GM12874 (cell line): ENCODE results near the gene PPP2R1B.

Source experiments
- CTCF ChIP-seq: IDR thresholded peaks from 2 replicates; pipeline ENCODE4 v1.5.1; 2011; ENCODE audit warnings: low read depth, mild to moderate bottlenecking, control low read depth, low read length, moderate library complexity; ENCODE audit not compliant: insufficient read depth

PPP2R1B gene

GRCh38 chr11:111729071-111729830 lies 36.9 kb downstream of the PPP2R1B start:
- no peak for TF ChIP-seq CTCF

- no peak for TF ChIP-seq CTCF
Observed at GRCh38 chr11:111727431-111727830, 38.8 kb downstream of the PPP2R1B start.

GRCh38 chr11:111726301-111726713 lies 39.9 kb downstream of the PPP2R1B start:
- TF ChIP-seq CTCF = no peak

- TF ChIP-seq CTCF = no peak
Observed at GRCh38 chr11:111725621-111726020, 40.6 kb downstream of the PPP2R1B start.

- TF ChIP-seq CTCF = no peak
Observed at GRCh38 chr11:111724615-111725129, 41.5 kb downstream of the PPP2R1B start.

GRCh38 chr11:111723595-111723994 lies 42.6 kb downstream of the PPP2R1B start:
- no peak for TF ChIP-seq CTCF

GRCh38 chr11:111722501-111722900 lies 43.7 kb downstream of the PPP2R1B start:
- TF ChIP-seq CTCF = no peak
